GM19438 (cell line): ENCODE measurements around the gene CLDN2.
"Not testable (repeated sequence)": the region's sequence is repeated elsewhere in the genome, so short reads cannot be mapped to it uniquely, and the experiment has no call there.

Experiments
- ATAC-seq: cut with Tn5 transposase; IDR thresholded peaks from one replicate; pipeline ENCODE4 v1.9.1; 2021; ENCODE audit warnings: low read depth; ENCODE audit not compliant: unreplicated experiment

The CLDN2 gene

DNA sequence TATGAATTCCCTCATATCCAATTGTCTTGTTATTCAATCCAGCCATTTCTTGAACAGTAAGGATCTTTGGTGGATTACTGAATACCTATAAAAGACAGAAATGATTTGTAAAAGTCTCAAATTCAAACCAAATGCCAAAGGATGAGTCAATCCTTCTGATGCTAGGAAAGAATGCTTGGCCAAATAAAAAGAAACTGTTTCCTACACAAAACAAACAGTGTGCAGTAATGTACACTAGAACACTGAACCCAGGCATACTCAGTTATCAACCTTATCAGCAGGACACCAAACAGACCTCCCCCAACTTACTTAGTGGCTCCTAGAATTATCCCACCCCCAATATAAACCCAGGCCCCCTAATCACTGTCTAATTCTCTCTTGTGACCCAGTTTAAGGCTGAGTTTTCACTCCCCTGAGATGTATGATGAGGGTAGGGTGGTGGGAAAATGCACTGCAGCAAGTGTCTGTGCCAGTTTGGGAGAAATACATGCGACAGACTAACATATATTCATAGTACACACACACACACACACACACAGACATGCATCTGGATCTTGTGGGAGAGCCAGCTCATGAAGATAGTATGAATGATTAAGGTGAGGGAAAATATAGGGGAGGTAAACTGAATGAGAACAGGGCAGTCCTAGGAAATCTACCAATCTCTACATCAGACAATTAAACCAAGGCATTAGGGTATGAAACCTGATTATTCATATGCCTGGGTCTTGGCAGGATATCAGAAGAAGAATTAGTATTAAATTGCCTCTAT lies 35.0 kb downstream of the CLDN2 start:
- ATAC-seq: no peak

DNA sequence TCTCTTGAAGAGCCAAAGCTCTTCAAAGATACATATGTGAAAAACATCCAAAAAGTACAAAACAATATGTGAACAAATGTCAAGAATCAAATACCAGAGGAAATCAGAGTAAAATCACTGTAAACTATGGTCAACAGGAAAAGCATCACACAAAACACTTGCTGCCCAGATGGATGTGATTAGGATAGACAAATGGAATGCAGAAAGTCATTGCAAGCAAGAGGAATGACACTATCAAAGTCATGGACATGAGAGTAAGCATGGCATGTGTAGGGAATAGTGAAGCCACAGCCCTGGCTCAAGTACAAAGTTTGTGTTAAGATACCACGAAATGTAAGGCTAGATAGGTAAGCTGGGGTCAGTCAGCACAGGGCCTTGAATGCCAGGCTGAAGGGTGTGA lies 37.7 kb downstream of the CLDN2 start:
- no peak for ATAC-seq

DNA sequence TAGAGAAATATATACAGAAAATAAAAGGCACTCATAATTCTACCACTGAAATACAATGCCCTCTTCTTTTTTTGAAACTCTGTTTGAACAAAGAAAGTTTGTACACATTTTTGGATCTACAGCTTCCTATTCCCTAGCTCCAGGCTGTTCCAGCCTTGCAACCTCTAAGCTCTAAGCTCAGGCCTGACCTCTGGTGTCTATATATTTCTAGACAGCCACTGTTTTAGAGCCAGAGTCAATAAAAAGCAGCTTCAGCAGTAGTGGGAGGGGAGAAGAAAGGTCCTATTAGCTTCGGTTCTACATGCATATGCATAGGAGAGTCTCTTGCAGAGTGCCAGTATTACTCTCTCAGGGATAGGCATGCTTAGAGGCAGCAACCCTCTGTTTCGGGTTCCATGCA lies 39.7 kb downstream of the CLDN2 start:
- no peak for ATAC-seq

DNA sequence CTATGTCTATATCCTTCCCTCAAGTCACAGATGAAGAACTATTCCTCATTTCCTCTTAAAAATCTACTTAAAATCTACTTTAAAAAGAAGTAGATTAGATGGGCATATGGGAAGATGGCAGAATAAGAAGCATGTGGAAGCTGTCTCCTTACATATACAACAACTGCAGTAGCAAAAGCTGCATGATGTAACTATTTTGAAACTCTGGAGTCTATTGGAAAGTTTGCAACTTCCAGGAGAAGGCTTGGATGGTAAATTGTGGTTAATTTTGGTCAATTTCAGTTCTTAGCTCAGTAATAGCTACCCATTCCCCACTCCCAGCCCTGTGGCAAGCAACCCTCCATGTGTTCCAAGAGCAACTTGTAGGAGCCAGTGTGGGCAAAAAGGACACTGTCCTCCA lies 42.9 kb downstream of the CLDN2 start:
- no peak for ATAC-seq

DNA sequence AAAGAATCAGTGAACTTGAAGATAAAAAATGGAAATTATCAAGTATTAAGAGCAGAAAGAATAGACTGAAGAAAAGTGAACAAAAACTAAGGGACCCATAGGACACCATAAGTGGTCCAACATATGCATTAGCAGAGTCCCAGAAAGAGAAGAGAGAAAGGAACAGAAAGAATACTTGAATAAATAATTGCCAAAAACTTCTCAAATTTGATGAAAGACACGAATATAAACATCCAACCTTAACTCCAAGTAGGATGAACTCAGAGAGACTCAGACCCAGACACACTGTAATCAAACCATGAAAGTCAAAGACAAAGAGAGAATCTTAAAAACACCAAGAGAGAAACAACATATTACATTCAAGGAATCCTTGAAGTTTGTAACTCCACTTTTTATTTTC lies 44.1 kb downstream of the CLDN2 start:
- ATAC-seq: no peak

DNA sequence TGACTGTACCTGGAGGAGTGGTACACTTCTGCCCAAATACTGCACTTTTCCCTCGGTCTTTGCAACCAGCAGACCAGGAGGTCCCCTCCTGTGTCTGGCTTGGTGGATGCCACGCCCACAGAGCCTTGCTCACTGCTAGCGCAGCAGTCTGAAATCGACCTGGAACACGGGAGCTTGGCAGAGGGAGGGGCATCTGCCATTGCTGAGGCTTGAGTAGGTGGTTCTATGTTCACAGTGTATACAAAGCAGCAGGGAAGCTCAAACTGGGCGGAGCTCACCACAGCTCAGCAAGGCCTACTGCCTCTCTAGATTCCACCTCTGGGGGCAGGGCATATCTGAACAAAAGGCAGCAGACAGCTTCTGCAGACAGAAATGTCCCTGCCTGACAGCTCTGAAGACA lies 46.3 kb downstream of the CLDN2 start:
- ATAC-seq: not testable (repeated sequence)

GRCh38 chrX:106972896-106973295 lies 52.7 kb downstream of the CLDN2 start:
- no peak for ATAC-seq

DNA sequence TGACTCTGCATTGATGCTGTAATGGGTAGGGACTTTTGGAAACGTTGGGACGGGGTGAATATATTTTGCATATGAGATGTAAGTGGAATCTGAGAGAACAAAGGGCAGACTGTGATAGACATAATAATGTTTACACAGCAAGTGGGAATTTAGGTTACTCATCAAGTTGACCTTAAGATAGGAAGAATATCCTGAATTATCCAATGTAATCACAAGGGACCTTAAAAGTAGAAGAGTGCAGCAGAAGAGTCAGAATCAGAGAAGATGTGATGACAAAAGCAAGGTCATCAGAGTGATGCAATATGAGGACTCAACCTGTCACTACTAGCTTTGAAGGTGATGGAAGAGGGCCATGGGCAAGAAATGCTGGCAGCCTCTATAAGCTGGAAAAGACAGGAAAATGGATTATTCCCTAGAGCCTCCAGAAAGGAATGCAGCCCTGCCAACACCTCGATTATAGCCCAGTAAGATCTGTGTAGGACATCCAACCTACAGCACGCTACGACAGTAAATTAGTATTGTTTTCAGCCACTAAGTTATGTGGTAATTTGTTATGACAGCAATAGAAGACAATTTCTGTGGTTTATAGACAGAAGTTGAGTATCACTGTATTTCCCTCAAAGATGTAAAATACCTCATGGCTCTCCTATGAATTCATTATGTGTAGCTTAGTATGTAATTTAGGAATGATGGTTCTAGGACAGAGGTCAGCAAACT lies 53.4 kb downstream of the CLDN2 start:
- ATAC-seq: no peak

DNA sequence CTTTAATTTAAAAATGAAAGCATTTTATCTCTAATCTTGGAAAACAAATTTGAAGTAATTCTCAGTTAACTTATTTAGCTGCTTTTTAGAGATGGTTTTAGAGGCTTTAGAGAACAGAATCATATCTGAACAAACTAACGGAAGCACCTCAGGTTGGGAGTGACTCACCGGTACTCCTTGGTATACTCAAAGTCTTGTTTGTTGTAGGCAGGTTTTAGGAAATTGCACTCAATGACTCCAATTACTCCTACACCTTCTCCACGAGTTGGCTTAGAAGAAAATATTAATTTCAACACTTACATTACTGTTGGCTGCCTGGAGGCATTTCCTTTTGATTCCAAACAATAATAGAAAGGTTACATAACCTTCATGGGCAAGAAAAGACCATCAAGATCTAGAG lies 56.2 kb downstream of the CLDN2 start:
- no peak for ATAC-seq
